Left renal pelvis (tissue), 4 donors: Measurements from ENCODE around the gene ITM2B. TPM values are rescaled to one million over a fixed set of nuclear protein-coding genes. Genes with fewer than 3 reads are reported as not detected.

Experiments used
- DNase-seq, 4 donors: peaks; one replicate each; pipeline ENCODE4 v3.0.0-alpha.2; 2013; ENCODE audit warnings: low read depth in 4 of 4, low spot score in 3 of 4
- polyA plus RNA-seq, 4 donors: library from polyadenylated mRNA; unstranded; fragments of 120-200 nt; gene quantifications; one replicate each; pipeline ENCODE4 v1.2.1, GENCODE V29; 2013; ENCODE audit not compliant: insufficient read length in 4 of 4

Gene ITM2B
- polyA plus RNA-seq, 4 donors = 952 to 1,962 (median 1,470) TPM

DNA sequence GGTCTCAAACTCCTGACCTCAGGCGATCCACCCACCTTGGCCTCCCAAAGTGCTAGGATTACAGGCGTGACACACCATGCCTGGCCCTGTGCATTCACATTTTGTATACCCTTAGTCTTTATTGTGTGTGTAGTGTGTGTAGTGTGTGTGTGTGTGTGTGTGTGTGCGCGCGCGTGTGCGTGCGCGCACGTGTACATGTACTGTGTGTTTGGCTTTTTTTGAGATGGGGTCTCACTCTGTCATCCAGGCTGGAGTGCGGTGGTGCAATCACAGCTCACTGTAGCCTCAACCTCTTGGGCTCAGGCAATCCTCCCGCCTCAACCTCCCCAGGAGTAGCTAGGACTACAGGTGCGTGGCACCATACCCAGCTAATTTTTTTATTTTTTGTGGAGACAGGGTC lies 22.1 kb downstream of the ITM2B start:
- no peak for DNase-seq

DNA sequence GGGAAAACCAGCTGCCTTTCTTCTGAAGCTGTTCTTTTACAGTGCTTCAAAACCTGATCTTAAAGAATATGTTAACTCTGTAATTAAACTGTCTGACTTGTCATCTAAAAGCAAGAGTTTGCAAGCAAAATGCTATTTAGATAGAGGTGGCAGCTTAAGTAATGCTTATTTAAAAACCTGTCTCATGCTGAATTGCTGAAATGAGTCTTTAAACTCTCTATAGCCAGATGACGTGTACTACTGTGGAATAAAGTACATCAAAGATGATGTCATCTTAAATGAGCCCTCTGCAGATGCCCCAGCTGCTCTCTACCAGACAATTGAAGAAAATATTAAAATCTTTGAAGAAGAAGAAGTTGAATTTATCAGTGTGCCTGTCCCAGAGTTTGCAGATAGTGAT lies 22.9 kb downstream of the ITM2B start:
- no peak for DNase-seq

DNA sequence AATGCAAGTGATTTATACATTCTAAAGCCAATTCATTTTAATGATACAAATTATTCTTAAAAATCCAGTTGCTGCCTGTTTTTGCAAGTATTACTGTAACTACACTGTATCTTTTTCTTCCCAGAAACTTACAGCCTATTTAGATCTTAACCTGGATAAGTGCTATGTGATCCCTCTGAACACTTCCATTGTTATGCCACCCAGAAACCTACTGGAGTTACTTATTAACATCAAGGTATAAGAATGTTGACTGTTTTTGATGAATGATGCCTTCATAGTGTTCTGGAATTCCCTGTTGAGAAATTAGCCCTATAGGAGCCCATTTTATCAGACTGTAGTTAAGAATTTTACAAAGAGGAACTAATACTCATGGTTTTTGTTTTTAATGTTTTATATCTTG lies 25.0 kb downstream of the ITM2B start:
- DNase-seq = no peak

DNA sequence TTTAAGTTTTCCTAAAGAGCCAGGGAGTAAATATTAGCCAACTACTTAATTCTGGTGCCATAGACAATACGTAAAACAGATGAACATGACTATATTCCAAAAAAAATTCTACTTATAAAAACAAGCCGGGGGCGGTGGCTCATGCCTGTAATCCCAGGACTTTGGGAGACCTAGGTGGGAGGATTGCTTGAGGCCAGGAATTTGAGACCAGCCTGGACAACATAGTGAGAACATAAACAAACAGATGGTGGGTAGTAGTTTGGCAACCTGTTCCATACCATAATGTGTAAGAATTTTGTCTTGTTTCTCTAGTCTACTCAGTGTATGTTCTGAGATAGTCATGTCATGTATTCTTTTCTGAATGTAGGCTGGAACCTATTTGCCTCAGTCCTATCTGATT lies 25.4 kb downstream of the ITM2B start:
- DNase-seq = no peak

DNA sequence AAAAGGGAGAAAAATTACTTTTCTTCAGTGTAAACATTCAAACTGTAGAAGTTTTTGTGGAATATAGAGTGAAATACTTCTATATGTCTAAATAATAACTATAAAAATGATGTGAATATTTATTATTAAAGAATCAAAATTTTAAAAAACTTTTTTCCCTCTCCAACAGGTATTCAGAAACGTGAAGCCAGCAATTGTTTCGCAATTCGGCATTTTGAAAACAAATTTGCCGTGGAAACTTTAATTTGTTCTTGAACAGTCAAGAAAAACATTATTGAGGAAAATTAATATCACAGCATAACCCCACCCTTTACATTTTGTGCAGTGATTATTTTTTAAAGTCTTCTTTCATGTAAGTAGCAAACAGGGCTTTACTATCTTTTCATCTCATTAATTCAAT lies 28.0 kb downstream of the ITM2B start:
- DNase-seq = no peak

DNA sequence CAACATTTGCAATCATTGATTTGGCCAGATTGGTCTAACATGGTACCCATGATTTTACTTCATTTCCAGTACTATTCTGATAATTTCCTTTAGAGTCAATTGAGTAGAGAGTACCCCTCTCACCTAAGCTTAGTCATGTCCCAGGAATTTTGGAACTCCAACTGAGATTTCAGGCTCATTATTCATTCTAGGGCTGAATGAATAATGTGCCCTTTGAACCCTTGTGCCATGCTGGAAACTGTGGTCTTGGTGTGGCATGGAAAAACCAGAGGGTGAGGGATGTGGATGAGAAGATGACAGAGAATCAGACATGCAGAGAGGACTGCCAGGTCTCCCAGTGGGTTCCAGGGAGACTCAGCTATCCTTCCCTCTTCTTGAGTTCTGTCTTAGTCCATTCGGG lies 30.2 kb downstream of the ITM2B start:
- no peak for DNase-seq

DNA sequence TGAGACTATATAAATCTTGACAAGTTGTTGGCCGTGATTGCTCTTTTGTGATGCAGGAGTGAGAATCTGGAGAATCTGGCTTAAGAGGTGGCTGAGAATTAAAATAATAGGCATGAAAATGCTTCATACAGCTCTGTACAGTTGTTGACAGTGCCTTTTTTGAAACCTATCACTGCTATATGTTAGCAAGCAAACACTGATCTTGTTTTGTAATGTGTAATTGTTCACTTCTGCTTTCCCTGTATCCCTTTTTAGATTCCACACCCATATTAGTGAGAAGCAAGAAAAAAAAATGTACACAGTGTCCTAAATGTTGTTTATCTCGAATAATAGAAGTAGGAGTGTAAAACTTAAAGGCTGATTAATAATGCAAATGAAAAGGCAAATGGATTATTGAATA lies 31.1 kb downstream of the ITM2B start:
- no peak for DNase-seq

DNA sequence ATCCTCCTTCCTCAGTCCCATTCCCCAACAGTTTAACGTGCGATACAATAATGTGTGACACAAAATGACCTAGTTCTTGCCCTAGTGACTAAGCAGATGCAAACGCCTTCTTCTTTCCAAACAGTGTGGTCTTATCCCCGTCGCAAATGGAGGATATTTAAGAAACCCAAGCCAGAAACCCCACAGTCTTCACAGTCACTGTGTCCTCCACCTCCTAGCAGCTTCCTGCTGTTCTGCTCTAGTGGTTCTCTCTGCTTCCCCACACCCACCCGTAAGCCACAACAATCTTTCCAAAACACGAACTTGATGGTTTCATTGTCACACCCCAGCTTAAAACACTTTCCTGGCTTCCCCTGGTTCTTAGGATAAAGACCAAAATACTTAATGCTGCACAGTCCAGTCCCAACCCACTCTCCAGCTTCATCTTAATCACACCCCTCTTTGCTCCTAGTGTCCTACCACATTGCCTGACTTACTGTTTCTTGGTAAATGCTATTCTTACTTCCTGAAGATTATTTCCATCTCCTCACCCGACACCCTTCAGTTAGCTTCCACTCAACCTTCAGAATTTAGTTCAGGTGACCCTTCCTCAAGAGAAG lies 32.3 kb downstream of the ITM2B start:
- no peak for DNase-seq

DNA sequence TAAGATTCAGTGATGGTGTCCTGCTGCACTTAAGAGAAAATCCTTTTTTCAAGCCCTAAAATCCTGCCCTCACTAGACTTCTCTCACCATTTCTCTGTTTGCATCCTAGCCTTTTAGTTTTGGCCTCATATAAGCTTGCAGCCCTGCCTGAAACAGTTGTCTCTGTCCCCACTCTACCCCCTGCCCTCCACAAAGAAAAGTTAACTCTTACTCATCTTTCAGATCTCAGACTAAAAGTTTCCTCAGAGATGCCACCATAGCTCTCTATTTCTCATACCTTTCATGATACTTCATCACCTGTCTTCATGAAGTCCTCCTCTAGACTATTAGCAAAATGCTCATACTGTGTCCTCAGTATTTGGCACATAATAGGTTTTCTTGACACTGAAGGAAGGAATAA lies 33.1 kb downstream of the ITM2B start:
- no peak for DNase-seq

DNA sequence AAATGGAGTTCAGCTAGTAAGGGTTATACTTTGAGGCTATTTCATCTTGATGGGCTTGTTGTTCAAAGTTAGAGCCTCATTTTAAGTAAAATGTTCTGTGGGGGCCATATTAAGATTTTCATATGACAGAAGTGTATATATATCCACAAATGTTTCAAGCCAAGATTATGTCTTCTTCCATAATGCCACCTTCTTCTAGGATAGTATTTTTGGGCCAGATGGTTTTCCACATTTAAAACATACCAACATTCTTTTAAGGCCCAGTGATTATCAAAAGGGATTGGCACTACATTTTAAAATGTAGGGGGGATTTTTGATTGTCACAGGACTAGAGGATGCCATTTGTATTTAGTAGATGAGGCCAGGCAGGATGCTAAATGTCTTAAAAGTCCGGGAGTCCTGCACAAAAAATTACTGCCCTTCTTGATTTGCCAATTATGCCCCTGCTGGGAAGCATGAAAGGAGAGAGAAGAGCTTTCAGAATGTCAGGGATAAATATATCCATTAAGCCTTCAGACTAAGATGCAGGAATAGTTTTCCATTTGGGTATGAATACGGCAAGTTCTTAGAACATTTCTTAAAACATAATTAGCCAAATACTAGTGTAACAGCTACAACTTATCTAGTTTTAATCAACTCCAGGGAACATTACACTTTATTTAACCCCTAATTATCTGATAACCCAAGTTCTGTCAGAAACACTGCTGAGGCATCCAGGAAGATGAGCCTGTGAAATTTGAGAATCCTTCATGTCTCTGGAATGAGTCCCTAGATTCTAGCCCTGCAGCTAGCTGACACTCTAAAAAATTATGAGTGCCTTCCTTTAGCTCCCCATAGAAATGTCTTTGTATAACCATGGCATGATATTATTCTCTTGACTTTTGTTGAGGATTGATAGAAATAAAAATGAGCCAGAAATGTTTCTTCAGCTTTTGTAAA lies 34.0 kb downstream of the ITM2B start:
- no peak for DNase-seq

DNA sequence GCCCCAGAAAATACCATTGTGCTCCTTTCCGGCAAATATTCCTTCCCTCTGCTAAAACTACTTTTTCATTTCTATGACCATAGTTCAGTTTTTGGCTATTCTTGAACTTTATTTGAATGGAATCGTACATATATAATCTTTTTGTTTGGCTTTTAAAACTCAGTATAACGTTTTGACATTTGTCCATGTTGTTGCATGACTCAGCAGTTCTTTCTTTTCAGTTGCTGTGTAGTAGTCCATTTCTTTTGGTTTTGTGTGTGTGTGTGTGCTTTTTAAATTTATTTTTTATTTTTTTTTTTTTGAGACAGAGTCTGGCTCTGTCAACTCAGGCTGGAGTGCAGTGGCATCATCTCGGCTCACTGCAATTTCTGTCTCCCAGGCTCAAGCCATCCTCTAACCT lies 35.0 kb downstream of the ITM2B start:
- no peak for DNase-seq

DNA sequence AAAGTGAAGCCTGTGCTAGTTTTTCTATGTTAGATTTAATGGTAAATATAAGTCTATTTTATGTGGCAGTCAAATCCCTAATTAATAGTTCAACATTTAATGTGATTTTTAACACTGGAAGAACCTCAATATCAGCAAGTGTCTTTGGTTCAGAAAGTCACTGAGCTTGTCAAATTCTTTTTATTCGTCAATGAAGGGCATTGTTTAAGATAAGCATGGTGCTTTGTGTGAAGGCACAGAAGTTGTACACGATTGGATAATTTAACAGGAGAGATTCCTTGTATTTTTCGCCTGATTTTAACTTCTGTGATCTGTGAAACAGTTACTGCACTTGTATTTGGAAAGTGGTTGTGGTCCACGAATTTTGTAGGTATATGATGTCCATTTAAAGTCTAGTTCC lies 40.3 kb downstream of the ITM2B start:
- DNase-seq = no peak

DNA sequence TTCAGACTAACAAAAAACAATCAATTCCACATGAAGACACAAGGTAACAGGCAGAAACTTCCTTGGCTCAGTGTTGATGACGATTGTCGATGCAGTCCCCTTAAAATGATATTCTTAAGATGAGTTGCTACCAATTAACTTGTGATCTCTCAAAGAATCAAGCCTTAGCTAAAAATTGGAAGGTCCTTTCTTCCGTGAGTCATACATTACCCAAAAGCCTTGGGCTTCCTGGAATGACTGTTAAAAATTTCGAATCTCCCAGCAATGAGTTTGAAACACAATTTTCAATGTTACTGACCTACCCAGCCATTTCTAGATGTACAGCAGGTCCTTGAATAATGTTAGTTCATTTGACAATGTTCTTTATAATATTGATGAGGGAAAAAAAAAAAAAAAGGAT lies 42.5 kb downstream of the ITM2B start:
- DNase-seq = no peak

DNA sequence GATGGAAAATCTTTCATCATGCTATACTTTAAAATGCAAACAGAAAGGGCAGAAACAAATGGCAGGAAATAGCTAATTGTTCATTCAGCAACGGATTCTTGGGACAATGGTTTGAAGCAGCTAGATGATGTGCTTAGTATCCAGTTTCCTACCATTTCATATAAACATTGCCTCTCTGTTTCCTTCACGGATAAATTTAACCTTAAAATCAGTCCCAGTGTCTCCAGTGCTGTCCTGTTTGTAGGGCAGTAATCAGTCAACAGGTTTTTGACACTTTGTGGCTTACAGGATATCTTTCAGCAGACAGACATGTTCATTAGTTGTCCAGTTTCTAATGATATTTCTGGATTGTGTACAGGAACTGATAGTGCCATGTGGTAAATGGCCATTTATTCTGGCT lies 45.8 kb downstream of the ITM2B start:
- no peak for DNase-seq

DNA sequence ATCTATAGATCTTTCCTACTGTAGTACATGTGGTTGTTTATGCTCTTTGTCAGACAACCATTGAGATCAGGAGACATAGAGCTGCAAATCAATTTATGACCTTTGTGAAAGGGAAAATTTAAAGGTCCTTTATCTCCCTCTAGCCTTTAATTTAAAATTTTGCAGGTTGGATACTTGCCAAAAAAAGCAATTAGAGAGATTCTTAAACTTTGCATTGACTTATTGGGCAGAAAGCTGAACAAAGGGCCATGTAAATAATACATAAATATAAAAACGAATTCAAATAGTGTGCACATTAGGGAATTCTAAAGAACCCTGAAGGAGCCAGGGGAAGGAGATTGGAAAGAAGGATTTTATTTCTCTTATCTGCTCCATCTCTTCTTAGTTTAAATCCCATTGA lies 48.5 kb downstream of the ITM2B start:
- DNase-seq = no peak

DNA sequence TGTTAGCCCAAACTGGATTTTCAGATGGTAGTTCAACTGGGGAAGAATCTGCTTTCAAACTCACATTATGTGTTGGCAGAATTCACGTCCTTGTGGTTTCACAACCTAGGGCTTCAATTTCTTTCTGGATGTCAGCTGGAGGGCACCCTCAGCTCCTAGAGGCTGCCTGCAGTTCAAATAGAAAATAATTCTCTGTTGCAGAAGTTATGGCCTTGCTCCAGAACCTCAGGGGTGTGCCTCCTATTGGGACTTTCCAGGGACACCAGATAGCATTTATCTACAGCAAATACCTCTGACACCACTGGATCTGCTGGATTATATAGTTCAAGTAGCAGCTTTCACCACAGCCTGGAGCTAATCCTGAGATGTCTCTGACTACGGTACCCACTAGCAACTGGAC lies 58.7 kb downstream of the ITM2B start:
- DNase-seq = no peak

DNA sequence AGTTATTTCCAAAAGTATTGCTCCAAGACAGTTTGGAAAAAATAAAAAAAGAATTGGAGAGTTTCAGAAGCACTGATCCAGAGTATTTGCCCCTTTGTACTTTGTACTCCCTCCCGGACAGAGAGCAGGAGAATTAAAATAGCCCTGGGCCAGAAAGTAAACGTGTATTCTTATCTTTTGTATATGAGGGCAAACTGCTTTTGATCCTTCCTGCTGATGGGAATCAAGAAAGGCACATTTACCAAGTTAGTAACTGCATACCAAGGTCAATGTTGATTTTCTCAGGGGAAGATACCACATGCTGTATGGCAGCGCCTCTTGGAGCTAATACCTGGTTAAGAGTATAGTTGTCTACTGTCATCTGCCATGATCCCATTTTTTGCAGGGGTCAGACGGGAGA lies 59.6 kb downstream of the ITM2B start:
- no peak for DNase-seq

DNA sequence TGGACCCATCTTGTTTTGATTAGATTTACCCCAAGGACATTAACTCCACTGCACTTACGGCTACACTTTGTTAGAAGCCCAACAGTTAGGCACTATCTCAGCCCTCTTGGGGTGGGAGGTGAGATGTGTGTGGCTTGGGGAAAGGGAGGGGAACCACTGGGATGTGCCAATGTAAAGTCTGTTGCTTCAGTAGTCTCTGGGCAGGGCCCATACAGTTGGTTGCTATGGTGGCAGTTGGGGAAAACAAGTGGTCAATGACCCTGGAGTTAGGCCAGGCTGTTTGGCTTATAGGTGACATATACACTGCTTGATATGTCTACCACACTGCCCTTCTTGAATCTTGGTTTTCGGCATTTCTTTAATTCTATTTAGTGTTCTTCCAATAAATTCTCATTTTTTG lies 61.6 kb downstream of the ITM2B start:
- DNase-seq = no peak

DNA sequence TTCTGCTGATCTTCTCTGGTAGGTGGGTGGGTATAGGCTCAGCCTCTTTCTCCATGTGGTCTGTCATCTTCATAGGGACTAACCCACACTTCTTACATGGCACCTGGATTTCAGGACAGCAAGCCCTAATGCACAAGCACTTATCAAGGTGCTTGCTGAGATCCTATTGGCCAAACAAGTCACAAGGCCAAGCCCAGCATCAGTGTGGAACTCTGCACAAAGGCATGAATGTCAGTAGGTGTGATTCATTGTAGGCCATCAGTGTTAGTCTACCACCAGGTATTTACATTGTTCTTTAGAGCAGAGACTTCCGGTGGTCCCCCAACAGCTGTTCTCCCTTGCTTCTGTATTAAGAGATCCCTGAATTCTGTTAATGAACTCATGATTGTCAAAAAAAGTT lies 62.3 kb downstream of the ITM2B start:
- no peak for DNase-seq

DNA sequence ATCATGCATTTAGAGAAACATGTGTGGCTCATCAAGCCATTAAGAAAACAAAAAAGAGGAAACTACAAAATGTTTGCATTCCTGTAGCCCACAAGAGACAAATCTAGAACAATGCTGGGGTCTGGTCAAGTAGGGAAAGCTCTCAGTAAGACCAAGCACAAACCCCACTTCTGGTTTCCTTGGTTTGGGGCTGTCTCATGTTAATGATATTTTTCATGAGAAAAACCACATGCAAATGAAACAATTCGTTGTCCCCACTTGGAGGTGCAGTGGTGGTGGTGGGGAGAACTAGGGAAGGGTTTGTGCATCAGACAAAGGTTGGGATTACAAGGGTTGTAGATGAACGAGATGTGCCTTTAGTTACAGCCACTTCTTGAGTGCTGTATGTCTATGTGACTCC lies 63.5 kb downstream of the ITM2B start:
- DNase-seq = no peak

DNA sequence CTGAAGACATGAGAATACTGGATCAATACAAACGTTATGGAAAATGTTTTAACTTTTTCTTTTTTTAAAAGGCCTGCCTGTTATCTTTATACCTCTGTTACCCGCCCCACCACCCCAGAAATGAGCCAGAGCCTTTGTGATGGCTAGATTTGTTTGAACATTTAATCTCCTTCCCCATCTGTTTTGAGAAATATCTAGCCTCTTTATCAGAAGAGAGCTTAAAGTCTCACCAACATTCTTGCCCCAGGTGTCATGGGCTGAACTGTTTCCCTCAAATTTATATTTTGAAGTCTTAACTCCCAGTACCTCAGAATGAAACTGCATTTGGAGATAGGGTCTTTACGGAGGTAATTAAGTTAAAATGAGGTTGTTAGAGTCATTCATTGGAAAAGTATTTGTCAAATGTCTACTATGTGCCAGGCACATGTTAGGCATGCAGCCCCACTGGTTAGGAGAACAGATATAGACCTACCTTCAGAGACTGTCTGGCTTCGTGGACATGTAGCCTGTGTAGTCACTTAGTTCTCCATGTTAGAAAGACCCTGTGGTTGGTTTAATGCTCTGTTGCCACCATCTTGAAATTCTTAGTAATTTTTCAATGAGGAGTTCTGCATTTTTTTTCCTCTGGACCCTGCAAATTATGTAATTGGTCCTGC lies 64.3 kb downstream of the ITM2B start:
- DNase-seq = no peak

DNA sequence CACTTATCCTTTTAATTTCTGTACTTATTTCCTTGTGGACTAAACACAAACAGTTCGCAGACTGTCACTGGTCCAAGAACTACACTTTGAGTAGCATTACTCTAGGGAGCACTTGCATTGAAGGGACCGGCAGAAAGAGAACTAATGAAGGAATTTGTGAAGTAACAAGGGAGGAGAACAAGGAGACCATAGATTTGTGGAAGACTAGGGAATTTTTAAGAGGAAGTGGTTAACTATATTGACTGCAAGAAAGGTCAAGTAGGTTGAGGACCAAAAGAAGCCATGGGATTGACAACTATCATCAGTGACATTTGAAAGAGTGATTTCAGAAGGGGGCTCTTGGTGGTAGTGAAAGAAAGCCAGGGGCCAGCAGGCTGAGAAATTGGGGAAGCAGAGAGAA lies 66.6 kb downstream of the ITM2B start:
- DNase-seq = no peak
